IPS-11a (cell line): ENCODE measurements around the gene RAB34.

Experiments used
- H3K4me3 ChIP-seq: one replicate; pipeline ENCODE4 v1.5.1; 2013; ENCODE audit warnings: low read depth, low read length, control low read depth

RAB34 gene

GRCh38 chr17:28712705-28713415, 4.8 kb downstream of the RAB34 start:
- peak overlapping the region; percentile 18 for H3K4me3 ChIP-seq

- H3K4me3 ChIP-seq, result peak overlapping the region; percentile 58
These were observed 5.5 kb downstream of the RAB34 start for GRCh38 chr17:28712032-28712704.

- H3K4me3 ChIP-seq, result peak within 1 kb of the TSS; percentile 71
These were observed 6.0 kb downstream of the RAB34 start, which contains the start of gene PROCA1 for GRCh38 chr17:28711723-28712031. PROCA1 (minus strand) TSS chr17:28711888; CDS start chr17:28711660, 228 bp downstream.

GRCh38 chr17:28710861-28711722, 6.6 kb downstream of the RAB34 start:
- peak overlapping the region; percentile 71 for H3K4me3 ChIP-seq

- H3K4me3 ChIP-seq, result no peak overlapping the region
These were observed 10.3 kb downstream of the RAB34 start for GRCh38 chr17:28707339-28707720.

- no peak overlapping the region for H3K4me3 ChIP-seq
These were observed 11.0 kb downstream of the RAB34 start for GRCh38 chr17:28706471-28707338.

DNA sequence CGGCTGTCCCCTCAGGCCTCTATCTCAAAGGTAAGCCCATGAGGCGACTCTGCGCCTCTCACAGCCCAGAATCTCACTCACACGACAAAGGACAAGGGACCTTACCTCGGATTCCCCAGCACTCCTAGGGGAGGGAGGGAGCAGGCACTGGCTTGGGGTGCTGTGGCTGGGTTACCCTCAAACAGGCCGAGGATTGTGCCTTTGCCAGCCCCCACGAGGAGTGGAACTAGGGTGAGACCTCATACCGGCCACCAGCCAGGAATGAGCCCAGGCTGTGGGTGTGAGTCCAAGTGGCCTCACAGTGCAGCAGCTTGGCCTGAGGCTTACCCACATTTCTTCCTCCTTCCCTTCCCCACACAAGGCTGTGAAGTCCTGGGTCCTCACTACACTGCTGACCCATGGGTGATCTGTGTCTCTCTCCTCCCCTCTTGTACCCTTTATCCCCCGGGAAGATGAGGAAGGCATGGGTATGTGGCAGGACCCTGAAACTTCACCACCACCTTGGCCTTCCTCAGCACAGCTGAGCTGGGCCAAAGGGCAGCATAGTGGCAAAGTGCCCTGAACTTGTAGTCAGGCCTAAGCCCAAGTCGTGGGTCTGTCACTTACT, 11.8 kb downstream of the RAB34 start:
- no peak overlapping the region for H3K4me3 ChIP-seq

DNA sequence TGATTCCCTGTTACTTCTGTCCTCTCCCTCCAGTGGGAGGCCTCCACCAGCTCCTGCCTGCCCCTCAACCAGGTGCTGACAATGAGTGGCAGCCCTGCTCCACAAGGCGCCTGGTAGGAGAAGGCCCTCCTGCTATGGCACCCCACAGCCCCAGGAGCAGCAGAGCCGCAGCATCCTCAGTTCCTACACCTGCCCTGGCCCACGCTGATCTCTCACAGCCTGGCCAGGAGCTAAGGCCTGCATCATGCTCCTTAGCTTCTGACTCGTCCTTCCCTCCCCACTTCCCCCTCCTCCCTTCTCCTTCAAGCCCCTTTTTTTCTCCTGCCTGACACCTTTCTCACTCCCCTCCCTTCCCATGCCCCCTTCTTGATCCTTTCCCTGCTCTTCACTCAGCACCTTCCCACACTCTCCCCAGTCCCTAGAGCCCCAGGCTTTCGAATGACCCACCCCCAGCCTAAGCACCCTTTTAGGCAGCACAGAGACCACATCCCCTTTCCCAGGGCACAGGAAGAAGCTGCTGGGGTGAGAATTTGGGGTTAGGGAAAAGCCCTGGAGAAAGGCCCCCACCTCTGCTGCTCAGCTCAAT, 12.5 kb downstream of the RAB34 start:
- H3K4me3 ChIP-seq, result no peak overlapping the region

DNA sequence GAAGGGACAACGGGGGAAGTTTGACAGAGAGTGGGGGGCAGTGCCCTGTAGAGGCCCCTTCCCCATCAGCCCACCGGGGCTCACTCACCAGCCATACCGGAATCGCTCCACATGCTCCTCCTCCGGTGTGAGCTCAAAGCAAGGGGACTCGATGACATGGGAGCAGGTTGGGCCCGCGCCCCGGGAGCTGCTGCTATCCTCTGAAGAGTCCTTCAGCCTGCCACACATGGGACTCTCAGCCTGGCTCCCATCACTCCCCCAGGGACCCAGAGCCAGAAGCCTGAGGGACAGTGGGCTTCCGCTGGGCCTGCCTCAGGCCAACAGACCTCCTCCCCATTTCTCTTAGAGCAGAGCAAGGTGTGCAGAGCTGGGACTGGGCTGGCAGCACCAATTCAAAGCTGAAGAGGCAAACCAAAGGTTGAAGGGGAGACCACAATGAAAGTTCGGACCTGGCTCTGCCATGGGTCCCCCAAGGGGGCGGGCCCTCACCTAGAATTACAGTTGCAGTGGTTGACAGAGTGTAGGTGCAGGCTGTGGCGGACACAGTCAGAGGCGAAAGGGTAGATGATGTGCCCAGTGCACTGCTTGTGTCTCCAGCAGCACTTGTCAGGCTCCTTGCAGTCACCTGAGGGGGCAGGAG, 13.3 kb downstream of the RAB34 start:
- H3K4me3 ChIP-seq, result no peak overlapping the region

GRCh38 chr17:28703552-28704218, 14.0 kb downstream of the RAB34 start:
- H3K4me3 ChIP-seq, result no peak overlapping the region

GRCh38 chr17:28702752-28703150, 14.9 kb downstream of the RAB34 start:
- H3K4me3 ChIP-seq, result no peak overlapping the region

DNA sequence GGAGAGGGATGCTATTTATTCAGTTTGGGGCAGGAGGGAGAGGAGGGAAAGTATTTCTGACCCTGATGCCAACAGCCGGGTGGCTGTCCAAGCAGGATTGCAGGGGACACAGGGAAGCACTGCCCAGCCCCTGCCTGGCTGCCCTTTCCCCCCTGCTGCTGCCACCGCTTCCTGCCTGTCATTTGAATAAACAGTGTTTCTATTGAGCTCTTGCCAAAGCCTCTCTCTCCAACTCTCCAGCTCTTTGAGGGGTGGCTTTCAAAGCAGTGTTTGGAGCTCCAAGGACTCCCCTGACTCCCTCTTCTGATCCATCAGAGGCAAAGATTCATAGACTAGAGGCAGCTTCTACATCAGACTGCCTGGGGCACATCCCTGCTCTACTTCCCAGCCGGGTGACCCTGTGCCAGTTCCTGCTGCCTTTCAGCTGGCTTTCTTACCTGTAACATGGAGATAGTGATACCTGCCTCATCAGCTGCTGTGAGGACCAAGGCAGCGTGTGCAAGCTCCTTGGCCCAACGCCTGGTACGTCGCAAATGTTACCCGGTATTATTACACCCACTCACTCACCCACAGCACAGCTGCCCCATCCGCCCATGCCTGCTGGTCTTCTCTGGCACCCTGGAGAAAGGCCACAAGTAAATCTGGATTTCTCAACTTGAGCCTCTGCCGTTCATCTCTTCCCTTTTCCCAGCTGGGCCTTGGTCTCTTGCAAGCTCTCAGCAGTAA, 15.5 kb downstream of the RAB34 start:
- no peak overlapping the region for H3K4me3 ChIP-seq

DNA sequence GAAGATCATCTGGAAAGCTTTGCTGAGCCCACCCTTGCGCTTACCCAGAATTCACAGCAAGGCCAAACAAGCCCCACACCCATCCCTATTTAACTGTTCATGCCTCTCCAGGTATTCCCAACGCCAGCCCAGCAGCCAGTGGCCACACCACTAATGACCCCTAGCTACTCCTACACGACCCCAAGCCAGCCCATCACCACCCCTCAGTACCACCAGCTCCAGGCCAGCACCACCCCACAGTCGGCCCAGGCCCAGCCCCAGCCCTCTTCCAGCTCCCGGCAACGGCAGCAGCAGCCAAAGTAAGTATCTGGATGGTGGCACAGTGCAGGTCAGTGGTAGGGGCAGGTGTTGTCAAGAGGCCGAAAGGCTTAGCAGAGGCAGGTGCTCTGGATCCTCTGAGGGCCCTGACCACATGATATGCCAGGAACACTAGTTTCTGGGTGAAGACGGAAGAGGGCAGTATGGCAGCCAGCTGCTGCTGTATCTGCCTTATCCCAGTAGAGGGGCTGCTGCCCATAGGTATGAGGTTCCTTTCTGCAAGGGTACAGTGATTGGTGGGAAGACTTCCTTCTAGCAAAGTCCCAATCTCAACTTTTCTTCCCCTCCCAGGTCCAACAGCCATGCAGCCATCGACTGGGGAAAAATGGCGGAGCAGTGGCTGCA, 16.7 kb downstream of the RAB34 start:
- H3K4me3 ChIP-seq, result no peak overlapping the region

DNA sequence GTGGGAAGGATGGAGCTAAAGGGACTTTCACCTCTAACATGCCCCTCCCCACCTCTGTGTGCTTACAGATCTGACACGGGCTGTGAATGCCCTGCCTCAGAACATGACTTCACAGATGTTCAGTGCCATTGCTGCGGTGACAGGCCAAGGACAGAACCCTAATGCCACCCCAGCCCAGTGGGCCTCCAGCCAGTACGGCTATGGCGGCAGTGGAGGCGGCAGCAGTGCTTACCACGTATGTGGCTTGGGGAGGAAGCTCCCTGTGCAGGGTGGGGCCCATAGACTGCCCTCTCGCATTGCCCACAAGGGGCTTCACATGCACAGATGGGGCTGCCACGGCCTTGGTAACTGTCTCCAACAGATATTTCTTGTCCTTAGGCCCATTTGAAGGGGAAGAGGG, 17.4 kb downstream of the RAB34 start:
- H3K4me3 ChIP-seq, result no peak overlapping the region

GRCh38 chr17:28698253-28698941, 19.3 kb downstream of the RAB34 start:
- H3K4me3 ChIP-seq, result no peak overlapping the region

- no peak overlapping the region for H3K4me3 ChIP-seq
These were observed 23.8 kb downstream of the RAB34 start for GRCh38 chr17:28693869-28694268.

DNA sequence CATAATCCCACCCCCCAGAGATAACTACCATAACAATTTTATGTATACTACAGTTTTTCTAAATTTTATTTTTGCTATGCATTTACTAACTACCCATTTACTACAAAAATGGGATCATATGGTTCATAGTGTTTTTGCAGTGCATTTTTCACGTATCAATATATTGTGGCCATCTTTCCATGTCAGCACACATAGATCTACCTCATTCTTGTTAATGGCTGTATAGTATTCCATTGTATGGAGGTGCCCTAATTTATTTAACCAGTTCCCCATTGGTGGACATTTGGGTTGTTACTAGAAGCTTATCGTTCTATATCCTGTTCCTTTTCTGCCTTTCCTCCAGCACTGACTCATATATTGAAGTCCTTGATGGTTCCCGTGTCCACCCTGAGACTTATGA, 28.7 kb downstream of the RAB34 start:
- H3K4me3 ChIP-seq, result no peak overlapping the region
